Astrocyte (in vitro differentiated cells and primary cell): ENCODE data around the gene ZFP36L1.

Experiments
- EZH2 ChIP-seq: IDR thresholded peaks from 2 replicates; pipeline ENCODE4 v1.6.1; 2012; ENCODE audit warnings: mild to moderate bottlenecking, low read length, inconsistent platforms; ENCODE audit not compliant: insufficient read depth
- TF ChIP-seq, protein P1 (sequence below): IDR thresholded peaks from 2 replicates; pipeline ENCODE4 v1.5.1; 2011; ENCODE audit warnings: low read depth, mild to moderate bottlenecking, inconsistent platforms, low read length, moderate library complexity; ENCODE audit not compliant: insufficient read depth

DNA sequence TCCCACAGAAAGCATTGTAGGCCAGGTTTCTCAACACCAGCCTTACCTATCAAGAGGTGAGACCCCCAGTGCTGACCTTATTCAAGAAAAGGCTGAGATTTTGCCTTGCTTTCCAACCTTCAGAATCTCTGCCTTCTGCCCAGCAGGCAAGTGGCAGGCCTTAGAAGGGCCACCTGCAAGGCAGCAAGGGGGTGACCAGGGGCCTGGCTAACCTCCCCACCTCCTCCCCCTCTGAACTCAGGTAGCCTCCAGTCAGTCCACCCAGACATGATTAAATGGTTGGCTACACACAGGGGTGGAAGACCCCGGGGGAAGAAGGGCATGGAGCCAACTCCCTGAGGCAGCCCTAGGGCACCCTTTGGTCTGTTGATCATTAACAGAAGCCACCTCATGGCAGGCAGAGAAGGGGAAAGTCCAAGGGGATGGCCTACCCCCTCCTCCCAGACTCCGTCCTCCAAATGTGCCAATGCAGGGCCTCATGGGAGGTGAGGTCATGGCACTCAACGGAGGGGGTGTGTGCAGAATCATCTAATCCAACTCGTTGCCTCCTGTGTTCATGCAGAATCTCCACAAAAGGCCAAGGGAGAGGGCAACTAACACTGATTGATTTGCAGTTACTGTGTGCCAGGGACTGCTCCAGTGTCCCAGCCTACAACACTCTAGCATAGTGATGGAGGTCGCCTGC, 8.5 kb downstream of the ZFP36L1 start:
- TF ChIP-seq, protein P1, sequence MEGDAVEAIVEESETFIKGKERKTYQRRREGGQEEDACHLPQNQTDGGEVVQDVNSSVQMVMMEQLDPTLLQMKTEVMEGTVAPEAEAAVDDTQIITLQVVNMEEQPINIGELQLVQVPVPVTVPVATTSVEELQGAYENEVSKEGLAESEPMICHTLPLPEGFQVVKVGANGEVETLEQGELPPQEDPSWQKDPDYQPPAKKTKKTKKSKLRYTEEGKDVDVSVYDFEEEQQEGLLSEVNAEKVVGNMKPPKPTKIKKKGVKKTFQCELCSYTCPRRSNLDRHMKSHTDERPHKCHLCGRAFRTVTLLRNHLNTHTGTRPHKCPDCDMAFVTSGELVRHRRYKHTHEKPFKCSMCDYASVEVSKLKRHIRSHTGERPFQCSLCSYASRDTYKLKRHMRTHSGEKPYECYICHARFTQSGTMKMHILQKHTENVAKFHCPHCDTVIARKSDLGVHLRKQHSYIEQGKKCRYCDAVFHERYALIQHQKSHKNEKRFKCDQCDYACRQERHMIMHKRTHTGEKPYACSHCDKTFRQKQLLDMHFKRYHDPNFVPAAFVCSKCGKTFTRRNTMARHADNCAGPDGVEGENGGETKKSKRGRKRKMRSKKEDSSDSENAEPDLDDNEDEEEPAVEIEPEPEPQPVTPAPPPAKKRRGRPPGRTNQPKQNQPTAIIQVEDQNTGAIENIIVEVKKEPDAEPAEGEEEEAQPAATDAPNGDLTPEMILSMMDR: no peak
- TF ChIP-seq EZH2: no peak
